Medulla oblongata (tissue), 1 donor: ENCODE results near the gene PAX2.

Source experiments
- DNase-seq: peaks from one replicate; pipeline ENCODE4 v3.0.0-alpha.2; 2015; ENCODE audit errors: extremely low spot score

Gene PAX2

GRCh38 chr10:100878291-100878910 lies 133.0 kb downstream of the PAX2 start:
- DNase-seq: peak; percentile 87
